H9 (cell line): ENCODE data around the gene MRPL3. TPM values are rescaled to one million over a fixed set of nuclear protein-coding genes. Genes with fewer than 3 reads are reported as not detected.

Source experiments
- DNase-seq: peaks from one replicate; pipeline ENCODE4 v3.0.0-alpha.2; 2017
- H2AFZ ChIP-seq: one replicate; pipeline ENCODE4 v1.6.1; 2013; ENCODE audit warnings: mild to moderate bottlenecking, low read length, control low read depth, moderate library complexity
- H2AK5ac ChIP-seq: 2 replicates; pipeline ENCODE4 v1.6.1; 2013; ENCODE audit warnings: low read length, control low read depth, mixed read lengths; ENCODE audit not compliant: insufficient read length
- H2BK120ac ChIP-seq: one replicate; pipeline ENCODE4 v1.6.1; 2013; ENCODE audit warnings: low read depth, mild to moderate bottlenecking, low read length, control low read depth, inconsistent platforms; ENCODE audit not compliant: poor library complexity, severe bottlenecking
- H2BK12ac ChIP-seq: 2 replicates; pipeline ENCODE4 v1.6.1; 2013; ENCODE audit warnings: low read length, control low read depth, mixed read lengths, low read depth; ENCODE audit not compliant: insufficient read length
- H2BK15ac ChIP-seq: 2 replicates; pipeline ENCODE4 v1.6.1; 2013; ENCODE audit warnings: low read depth, low read length, control low read depth
- H2BK20ac ChIP-seq: one replicate; pipeline ENCODE4 v1.6.1; 2013; ENCODE audit warnings: low read depth, mild to moderate bottlenecking, low read length, control low read depth, inconsistent platforms; ENCODE audit not compliant: poor library complexity, severe bottlenecking
- H2BK5ac ChIP-seq: 2 replicates; pipeline ENCODE4 v1.6.1; 2013; ENCODE audit warnings: low read length, control low read depth, mixed read lengths; ENCODE audit not compliant: insufficient read length
- H3K14ac ChIP-seq: 2 replicates; pipeline ENCODE4 v1.6.1; 2013; ENCODE audit warnings: low read length, control low read depth; ENCODE audit not compliant: insufficient read depth
- H3K18ac ChIP-seq: 2 replicates; pipeline ENCODE4 v1.6.1; 2013; ENCODE audit warnings: low read depth, mild to moderate bottlenecking, mixed read lengths, low read length, control low read depth; ENCODE audit not compliant: insufficient read length
- H3K23ac ChIP-seq: 2 replicates; pipeline ENCODE4 v1.6.1; 2013; ENCODE audit warnings: low read length, control low read depth, mixed read lengths, low read depth; ENCODE audit not compliant: insufficient read length
- H3K23me2 ChIP-seq: 2 replicates; pipeline ENCODE4 v1.6.1; 2013; ENCODE audit warnings: low read depth, mild to moderate bottlenecking, mixed read lengths, low read length, control low read depth; ENCODE audit not compliant: insufficient read length, poor library complexity, severe bottlenecking
- H3K27ac ChIP-seq: 2 replicates; pipeline ENCODE4 v1.5.1; 2013; ENCODE audit warnings: low read length, control low read depth, mixed read lengths, low read depth; ENCODE audit not compliant: insufficient read length
- H3K27me3 ChIP-seq: 2 replicates; pipeline ENCODE4 v1.6.1; 2013; ENCODE audit warnings: low read length, control low read depth, inconsistent platforms; ENCODE audit not compliant: insufficient read depth
- H3K4ac ChIP-seq: 2 replicates; pipeline ENCODE4 v1.6.1; 2013; ENCODE audit warnings: low read depth, mild to moderate bottlenecking, control low read depth, inconsistent platforms, low read length, moderate library complexity
- H3K4me1 ChIP-seq: 2 replicates; pipeline ENCODE4 v1.6.1; 2013; ENCODE audit warnings: low read length, control low read depth, inconsistent platforms; ENCODE audit not compliant: insufficient read depth
- H3K4me2 ChIP-seq: 2 replicates; pipeline ENCODE4 v1.6.1; 2013; ENCODE audit warnings: low read length, control low read depth, mixed read lengths; ENCODE audit not compliant: insufficient read length, insufficient read depth
- H3K56ac ChIP-seq: 2 replicates; pipeline ENCODE4 v1.6.1; 2013; ENCODE audit warnings: low read depth, mild to moderate bottlenecking, mixed read lengths, low read length, control low read depth; ENCODE audit not compliant: insufficient read length
- H3K79me1 ChIP-seq: 2 replicates; pipeline ENCODE4 v1.6.1; 2013; ENCODE audit warnings: low read depth, mild to moderate bottlenecking, moderate library complexity, low read length, control low read depth, inconsistent platforms; ENCODE audit not compliant: insufficient read depth, poor library complexity, severe bottlenecking
- H3K79me2 ChIP-seq: 2 replicates; pipeline ENCODE4 v1.6.1; 2013; ENCODE audit warnings: low read length, control low read depth, inconsistent platforms; ENCODE audit not compliant: insufficient read depth
- H3K9ac ChIP-seq: 2 replicates; pipeline ENCODE4 v1.6.1; 2013; ENCODE audit warnings: low read length, control low read depth, mixed read lengths; ENCODE audit not compliant: insufficient read length; ENCODE audit errors: extremely low read depth
- H3K9me3 ChIP-seq: one replicate; pipeline ENCODE4 v1.6.1; 2013; ENCODE audit warnings: low read depth, low read length, inconsistent platforms; ENCODE audit not compliant: control insufficient read depth
- H3T11ph ChIP-seq: one replicate; pipeline ENCODE4 v1.6.1; 2013; ENCODE audit warnings: mild to moderate bottlenecking, low read length, control low read depth, inconsistent platforms
- H4K20me1 ChIP-seq: one replicate; pipeline ENCODE4 v1.6.1; 2013; ENCODE audit not compliant: control insufficient read depth, insufficient read length, insufficient read depth
- H4K5ac ChIP-seq: 2 replicates; pipeline ENCODE4 v1.6.1; 2013; ENCODE audit warnings: low read depth, mild to moderate bottlenecking, mixed read lengths, low read length, control low read depth; ENCODE audit not compliant: insufficient read length
- H4K8ac ChIP-seq: replicated peaks from 2 replicates; pipeline ENCODE4 v1.6.1; 2013; ENCODE audit warnings: low read length, control low read depth, mixed read lengths, low read depth; ENCODE audit not compliant: insufficient read length
- H4K91ac ChIP-seq: 2 replicates; pipeline ENCODE4 v1.6.1; 2013; ENCODE audit warnings: low read depth, mild to moderate bottlenecking, moderate library complexity, mixed read lengths, low read length, control low read depth; ENCODE audit not compliant: insufficient read length
- H3K27ac Mint-ChIP-seq, 3 experiments: 2 replicates in 2 of 3; 3 replicates in 1 of 3; pipeline ENCODE4 v1.8.0; 2020 to 2021; ENCODE audit warnings: mixed read lengths in 3 of 3, mild to moderate bottlenecking in 1 of 3, moderate library complexity in 1 of 3
- H3K27me3 Mint-ChIP-seq: 2 replicates; pipeline ENCODE4 v1.8.0; 2021; ENCODE audit warnings: low read depth, mild to moderate bottlenecking, moderate library complexity, mixed read lengths
- H3K36me3 Mint-ChIP-seq, 3 experiments: 2 replicates in 2 of 3; 3 replicates in 1 of 3; pipeline ENCODE4 v1.8.0; 2020 to 2021; ENCODE audit warnings: low read depth in 3 of 3, mixed read lengths in 3 of 3; ENCODE audit not compliant: insufficient read depth in 1 of 3
- H3K4me1 Mint-ChIP-seq, 2 experiments: 2 replicates each; pipeline ENCODE4 v1.8.0; 2020; ENCODE audit warnings: mixed read lengths in 2 of 2
- H3K4me3 Mint-ChIP-seq, 2 experiments: 2 replicates in 1 of 2; 3 replicates in 1 of 2; pipeline ENCODE4 v1.8.0; 2020 to 2021; ENCODE audit warnings: mild to moderate bottlenecking in 2 of 2, mixed read lengths in 2 of 2, moderate library complexity in 1 of 2
- H3K9me3 Mint-ChIP-seq, 2 experiments: 2 replicates in 1 of 2; 3 replicates in 1 of 2; pipeline ENCODE4 v1.8.0; 2020; ENCODE audit warnings: mild to moderate bottlenecking in 2 of 2, mixed read lengths in 2 of 2, moderate library complexity in 1 of 2
- CTCF ChIP-seq: fragments of 200-600 bp; sonication (generic); conservative IDR thresholded peaks from 3 replicates; pipeline ENCODE4 v1.8.0; 2021; ENCODE audit warnings: antibody characterized with exemption, mild to moderate bottlenecking
- WGBS: extraction: QIAGEN DNeasy Blood & Tissue Kit; methylation state at CpG from one replicate; pipeline ENCODE4 v1.1.7; 2013; ENCODE audit warnings: missing lambda C conversion rate, low lambda C conversion rate, mixed read lengths; ENCODE audit not compliant: insufficient read length; ENCODE audit errors: extremely low coverage; 5-methylcytosine and 5-hydroxymethylcytosine counted together
- total RNA-seq: library from RNA; stranded (reverse); gene quantifications from 2 replicates; pipeline ENCODE4 v1.2.1, GENCODE V29; 2021

MRPL3 gene
- total RNA-seq, 1 experiment from 2014 or later, result 154 TPM

DNA sequence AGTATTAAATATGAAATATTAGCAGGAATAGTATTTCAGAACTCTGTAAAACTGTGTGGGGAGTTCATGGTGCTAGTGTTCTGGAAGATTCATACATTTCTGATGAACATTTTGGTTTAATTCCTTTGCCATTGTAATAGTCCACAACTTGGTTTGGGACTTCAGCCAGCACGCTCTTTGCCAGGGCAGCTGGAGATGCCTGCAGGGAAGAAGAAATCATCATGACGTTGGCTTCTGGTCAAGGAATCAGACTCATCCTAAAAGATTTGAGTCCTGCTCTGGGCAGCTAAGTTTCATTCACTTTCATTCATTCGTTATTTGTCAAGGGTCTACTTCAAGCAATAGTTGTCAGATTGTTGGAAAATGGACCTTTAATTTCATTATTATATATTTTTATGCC lies 32.4 kb upstream of the MRPL3 start:
- H3K79me2 ChIP-seq, result no peaks in the 10 kb centered on the region
- no peak overlapping the region for H4K5ac ChIP-seq
- no CpG with 5 or more reads among the region's 3 CpGs for WGBS
- Mint-ChIP-seq H3K27ac (no peak overlapping the region), H3K4me1 (peaks cover 18 to 22% of the 10 kb centered on the region in 2 experiments), H3K4me3 (no peak overlapping the region), H3K9me3 (no peaks in the 10 kb centered on the region), H3K36me3 (no peaks in the 10 kb centered on the region), H3K27me3 (no peaks in the 10 kb centered on the region)
- no peaks in the 10 kb centered on the region for H3K27me3 ChIP-seq
- peaks cover 6% of the 10 kb centered on the region; the same call in 1 of the 2 replicates for H3K4me1 ChIP-seq
- no peak overlapping the region for H2BK5ac ChIP-seq
- no peaks in the 10 kb centered on the region for H3K23me2 ChIP-seq
- no peak overlapping the region for H2BK12ac ChIP-seq
- no peak overlapping the region for H2BK20ac ChIP-seq
- H3K4me2 ChIP-seq, result no peak overlapping the region
- H3K79me1 ChIP-seq, result no peaks in the 10 kb centered on the region
- H2AFZ ChIP-seq, result no peak overlapping the region
- H3K9me3 ChIP-seq, result no peaks in the 10 kb centered on the region
- no peak overlapping the region for H4K8ac ChIP-seq
- DNase-seq, result no peak
- no peak overlapping the region for H3K56ac ChIP-seq
- no peak overlapping the region for H2BK120ac ChIP-seq
- H3T11ph ChIP-seq, result no peak overlapping the region
- H3K4ac ChIP-seq, result no peak overlapping the region
- H3K27ac ChIP-seq, result no peak overlapping the region
- no peak overlapping the region for H3K18ac ChIP-seq
- no peak for TF ChIP-seq CTCF
- H2BK15ac ChIP-seq, result no peak overlapping the region
- no peak overlapping the region for H3K9ac ChIP-seq
- no peak overlapping the region for H3K14ac ChIP-seq
- no peak overlapping the region for H2AK5ac ChIP-seq
- no peak overlapping the region for H4K91ac ChIP-seq
- no peak overlapping the region for H3K23ac ChIP-seq
- H4K20me1 ChIP-seq, result no peaks in the 10 kb centered on the region
